ENCODE results near the gene CELF4.
A peak's percentile ranks its signal among the peaks of the same experiment; 100 is the strongest.

Gene CELF4

GRCh38 chr18:37567994-37568359, 2.4 kb upstream of the CELF4 start:
- TF ChIP-seq, protein P1, sequence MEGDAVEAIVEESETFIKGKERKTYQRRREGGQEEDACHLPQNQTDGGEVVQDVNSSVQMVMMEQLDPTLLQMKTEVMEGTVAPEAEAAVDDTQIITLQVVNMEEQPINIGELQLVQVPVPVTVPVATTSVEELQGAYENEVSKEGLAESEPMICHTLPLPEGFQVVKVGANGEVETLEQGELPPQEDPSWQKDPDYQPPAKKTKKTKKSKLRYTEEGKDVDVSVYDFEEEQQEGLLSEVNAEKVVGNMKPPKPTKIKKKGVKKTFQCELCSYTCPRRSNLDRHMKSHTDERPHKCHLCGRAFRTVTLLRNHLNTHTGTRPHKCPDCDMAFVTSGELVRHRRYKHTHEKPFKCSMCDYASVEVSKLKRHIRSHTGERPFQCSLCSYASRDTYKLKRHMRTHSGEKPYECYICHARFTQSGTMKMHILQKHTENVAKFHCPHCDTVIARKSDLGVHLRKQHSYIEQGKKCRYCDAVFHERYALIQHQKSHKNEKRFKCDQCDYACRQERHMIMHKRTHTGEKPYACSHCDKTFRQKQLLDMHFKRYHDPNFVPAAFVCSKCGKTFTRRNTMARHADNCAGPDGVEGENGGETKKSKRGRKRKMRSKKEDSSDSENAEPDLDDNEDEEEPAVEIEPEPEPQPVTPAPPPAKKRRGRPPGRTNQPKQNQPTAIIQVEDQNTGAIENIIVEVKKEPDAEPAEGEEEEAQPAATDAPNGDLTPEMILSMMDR (IDR thresholded peaks at IDR 0.05; ENCODE audit: insufficient read depth, low read length, missing control alignments) = no peak
- no peak overlapping the region for H3K4me3 ChIP-seq (ENCODE audit: low read depth, low read length)
- no peak for DNase-seq (ENCODE audit: low read depth, low spot score)
- CTCF ChIA-PET = no interaction called here
- POLR2A ChIA-PET = no interaction called here

GRCh38 chr18:37567061-37567993, 1.7 kb upstream of the CELF4 start:
- CTCF ChIA-PET = no interaction called here
- H3K4me3 ChIP-seq (ENCODE audit: low read depth, low read length) = peak overlapping the region; percentile 46
- TF ChIP-seq, protein P1 (IDR thresholded peaks at IDR 0.05; ENCODE audit: insufficient read depth, low read length, missing control alignments) = no peak
- POLR2A ChIA-PET = no interaction called here
- DNase-seq (ENCODE audit: low read depth, low spot score) = no peak

DNA sequence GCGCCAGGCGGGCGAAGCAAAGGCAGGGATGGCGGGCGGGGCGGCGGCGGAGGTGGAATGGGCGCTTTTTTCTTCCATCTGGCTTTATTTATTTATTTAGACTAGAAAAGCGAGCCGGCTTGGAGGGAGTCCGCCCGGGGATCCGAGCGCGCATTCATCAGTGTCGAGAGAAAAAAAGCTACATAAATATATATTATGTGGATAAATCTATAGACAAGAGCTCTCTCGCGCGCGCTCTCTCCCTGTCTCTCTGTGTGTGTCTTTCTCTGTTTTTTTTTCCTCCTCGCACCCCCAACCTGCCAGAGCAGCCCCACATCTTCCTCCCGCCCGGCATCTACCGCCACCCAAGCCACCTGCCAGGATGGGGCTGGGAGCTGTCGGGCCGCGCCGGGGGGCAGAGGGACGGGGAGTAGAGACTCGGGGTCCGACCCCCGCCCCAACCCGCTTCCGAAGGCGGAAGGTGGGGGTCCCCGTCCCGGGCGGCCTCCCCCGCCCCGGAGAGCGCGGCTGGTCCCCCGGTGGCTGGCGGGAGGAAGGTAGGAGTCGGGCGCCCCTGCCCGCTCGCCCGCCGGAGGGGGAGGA, 972 bp upstream of the CELF4 start:
- ChIA-PET POLR2A (no interaction called here), CTCF (no interaction called here)
- peak overlapping the region; percentile 46 for H3K4me3 ChIP-seq (ENCODE audit: low read depth, low read length)
- no peak for DNase-seq (ENCODE audit: low read depth, low spot score)
- TF ChIP-seq, protein P1 (IDR thresholded peaks at IDR 0.05; ENCODE audit: insufficient read depth, low read length, missing control alignments) = no peak

GRCh38 chr18:37565977-37566478, 430 bp upstream of the CELF4 start:
- POLR2A ChIA-PET = no interaction called here
- TF ChIP-seq, protein P1 (IDR thresholded peaks at IDR 0.05; ENCODE audit: insufficient read depth, low read length, missing control alignments) = no peak
- no peak for DNase-seq (ENCODE audit: low read depth, low spot score)
- H3K4me3 ChIP-seq (ENCODE audit: low read depth, low read length) = peak overlapping the region; percentile 46
- CTCF ChIA-PET = no interaction called here

- CTCF ChIA-PET = no interaction called here
- TF ChIP-seq, protein P1 (IDR thresholded peaks at IDR 0.05; ENCODE audit: insufficient read depth, low read length, missing control alignments) = no peak
Measured at GRCh38 chr18:37564711-37565100, 892 bp downstream of the CELF4 start.

DNA sequence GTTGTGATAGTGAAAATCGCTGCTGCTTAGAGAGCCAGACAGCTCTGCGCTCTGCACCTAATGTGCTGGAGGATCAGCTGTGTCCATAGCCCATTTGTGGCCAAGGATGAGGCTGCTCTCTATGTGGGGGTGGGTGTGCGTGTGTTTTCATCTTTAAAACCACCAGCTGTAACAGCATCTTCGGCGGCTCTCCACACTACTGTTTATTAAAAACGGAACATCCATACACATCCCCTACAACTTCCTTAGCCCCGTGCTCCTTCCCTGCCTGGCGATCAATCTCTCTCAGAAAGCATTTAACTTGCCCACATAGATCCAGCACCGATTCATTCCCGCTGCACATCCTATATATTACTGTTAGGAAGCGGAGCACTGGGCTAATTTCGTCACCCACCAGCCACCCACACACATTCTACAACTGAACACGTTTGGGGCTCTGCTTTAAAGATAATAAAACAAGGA, 1.6 kb downstream of the CELF4 start:
- no peak for DNase-seq (ENCODE audit: low read depth, low spot score)
- TF ChIP-seq, protein P1 (IDR thresholded peaks at IDR 0.05; ENCODE audit: insufficient read depth, low read length, missing control alignments) = no peak
- H3K4me3 ChIP-seq (ENCODE audit: low read depth, low read length) = no peak overlapping the region
- ChIA-PET CTCF (no interaction called here), POLR2A (no interaction called here)

More at GRCh38 chr18:37564711-37565100, 892 bp downstream of the CELF4 start:
- POLR2A ChIA-PET = no interaction called here
- H3K4me3 ChIP-seq (ENCODE audit: low read depth, low read length) = no peak overlapping the region
- no peak for DNase-seq (ENCODE audit: low read depth, low spot score)

Data from AG04449 (cell line).